HG02588 (cell line): ENCODE data around the gene IGDCC3.

Experiments used
- ATAC-seq: cut with Tn5 transposase; IDR thresholded peaks from one replicate; pipeline ENCODE4 v1.9.1; 2021; ENCODE audit warnings: mild to moderate bottlenecking, moderate library complexity; ENCODE audit not compliant: unreplicated experiment

Gene IGDCC3

GRCh38 chr15:65389226-65389625 lies 11.4 kb upstream of the IGDCC3 start:
- no peak for ATAC-seq

GRCh38 chr15:65388306-65389080 lies 10.7 kb upstream of the IGDCC3 start:
- no peak for ATAC-seq

- no peak for ATAC-seq
These were observed 9.1 kb upstream of the IGDCC3 start for GRCh38 chr15:65386886-65387285.

- ATAC-seq, result no peak
These were observed 8.6 kb upstream of the IGDCC3 start for GRCh38 chr15:65386376-65386775.

GRCh38 chr15:65385870-65386258 lies 8.1 kb upstream of the IGDCC3 start:
- ATAC-seq, result no peak

- no peak for ATAC-seq
These were observed 7.4 kb upstream of the IGDCC3 start for GRCh38 chr15:65384895-65385869.

- no peak for ATAC-seq
These were observed 6.7 kb upstream of the IGDCC3 start for GRCh38 chr15:65384505-65384894.

- no peak for ATAC-seq
These were observed 6.2 kb upstream of the IGDCC3 start for GRCh38 chr15:65383991-65384390.

GRCh38 chr15:65383456-65383855 lies 5.7 kb upstream of the IGDCC3 start:
- no peak for ATAC-seq

- ATAC-seq, result no peak
These were observed 5.1 kb upstream of the IGDCC3 start for GRCh38 chr15:65382921-65383320.

- ATAC-seq, result no peak
These were observed 4.3 kb upstream of the IGDCC3 start for GRCh38 chr15:65382146-65382491.

GRCh38 chr15:65381445-65382145 lies 3.8 kb upstream of the IGDCC3 start:
- ATAC-seq, result no peak

- no peak for ATAC-seq
These were observed 2.2 kb upstream of the IGDCC3 start for GRCh38 chr15:65379986-65380385.

- ATAC-seq, result no peak
These were observed 462 bp downstream of the IGDCC3 start for GRCh38 chr15:65377105-65377975.

GRCh38 chr15:65376767-65377104 lies 1.1 kb downstream of the IGDCC3 start:
- ATAC-seq, result no peak

GRCh38 chr15:65375871-65376607 lies 1.8 kb downstream of the IGDCC3 start:
- ATAC-seq, result no peak

- no peak for ATAC-seq
These were observed 2.9 kb downstream of the IGDCC3 start for GRCh38 chr15:65374821-65375401.

- no peak for ATAC-seq
These were observed 3.5 kb downstream of the IGDCC3 start for GRCh38 chr15:65374334-65374733.

GRCh38 chr15:65373163-65373651 lies 4.6 kb downstream of the IGDCC3 start:
- ATAC-seq, result no peak

- ATAC-seq, result no peak
These were observed 5.1 kb downstream of the IGDCC3 start for GRCh38 chr15:65372787-65373067.
